Lung (tissue), 12 donors: ENCODE results near the gene ALOX15. TPM values are rescaled to one million over a fixed set of nuclear protein-coding genes. Genes with fewer than 3 reads are reported as not detected.

Experiments used
- ATAC-seq: fragments of 200-7000 bp; cut with Tn5 transposase; one replicate; pipeline ENCODE4 v1.9.1; 2020; ENCODE audit warnings: moderate number of reproducible peaks; ENCODE audit not compliant: insufficient read depth, low FRiP score
- DNase-seq, 3 donors: peaks; one replicate each; pipeline ENCODE4 v3.0.0-alpha.2; 2013 to 2017
- H3K27ac ChIP-seq, 2 donors: one replicate each; pipeline ENCODE4 v1.5.1; 2013; ENCODE audit warnings: mild to moderate bottlenecking in 2 of 2, moderate library complexity in 2 of 2, control low read depth in 1 of 2, inconsistent platforms in 1 of 2, low read depth in 1 of 2, low read length in 1 of 2
- H3K27me3 ChIP-seq, 3 donors: one replicate each; pipeline ENCODE4 v1.5.1; 2013; ENCODE audit warnings: low read length in 2 of 3; ENCODE audit not compliant: control insufficient read depth in 3 of 3, insufficient read depth in 3 of 3
- H3K36me3 ChIP-seq, 4 donors: one replicate each; pipeline ENCODE4 v1.5.1; 2013; ENCODE audit warnings: low read length in 4 of 4, mild to moderate bottlenecking in 1 of 4, moderate library complexity in 1 of 4; ENCODE audit not compliant: control insufficient read depth in 4 of 4, insufficient read depth in 4 of 4
- H3K4me1 ChIP-seq, 5 donors: one replicate each; pipeline ENCODE4 v1.5.1; 2013; ENCODE audit warnings: low read length in 5 of 5, mild to moderate bottlenecking in 2 of 5, moderate library complexity in 1 of 5; ENCODE audit not compliant: control insufficient read depth in 5 of 5, insufficient read depth in 5 of 5
- H3K4me3 ChIP-seq: one replicate; pipeline ENCODE4 v1.5.1; 2013; ENCODE audit warnings: mild to moderate bottlenecking, control low read depth, moderate library complexity
- H3K9ac ChIP-seq, 2 donors: one replicate each; pipeline ENCODE4 v1.5.1; 2013; ENCODE audit warnings: low read length in 2 of 2, control low read depth in 1 of 2; ENCODE audit not compliant: insufficient read depth in 1 of 2
- H3K9me3 ChIP-seq, 4 donors: one replicate each; pipeline ENCODE4 v1.5.1; 2013; ENCODE audit warnings: low read length in 3 of 4, mild to moderate bottlenecking in 1 of 4, moderate library complexity in 1 of 4; ENCODE audit not compliant: control insufficient read depth in 4 of 4, insufficient read depth in 3 of 4
- CTCF ChIP-seq: IDR thresholded peaks from 2 replicates; pipeline ENCODE4 v1.5.1; 2012; ENCODE audit warnings: mild to moderate bottlenecking; ENCODE audit errors: control extremely low read depth, extremely low read depth
- WGBS, 2 donors: extraction: QIAGEN DNeasy Blood & Tissue Kit; methylation state at CpG; one replicate each; pipeline ENCODE4 v1.1.7; 2013; 5-methylcytosine and 5-hydroxymethylcytosine counted together
- polyA plus RNA-seq, 2 donors: library from polyadenylated mRNA; stranded (reverse); fragments of 200-250 nt; gene quantifications; one replicate each; pipeline ENCODE4 v1.2.1, GENCODE V29; 2013
- total RNA-seq, 2 donors: library from RNA; depleted of rRNA in 1 of 2; stranded (reverse); fragments of >200 nt in 1 of 2; gene quantifications; one replicate each; pipeline ENCODE4 v1.2.1, GENCODE V29; 2014 to 2021
- donor health status: control.
- donor health status: control.
- donor health status: Bipolar disorder and iron deficiency.
- donor health status: healthy.
- donor health status: DM: yes; HTN: yes; CAD: no.

ALOX15 gene
- total and polyA plus RNA-seq, 4 donors: 3.3 to 14.0 (median 5.6) TPM

- H3K36me3 ChIP-seq: no peaks in the 10 kb centered on the region
- no peak overlapping the region for H3K4me3 ChIP-seq
- WGBS, 2 donors: 90 to 99% methylated on average over 4 of the region's 4 CpGs
- peaks cover 0 to 3% (median 0%) of the 10 kb centered on the region in 4 donors for H3K9me3 ChIP-seq
- H3K27me3 ChIP-seq: no peaks in the 10 kb centered on the region
- TF ChIP-seq CTCF: no peak
- no peak for ATAC-seq
- no peak overlapping the region for H3K9ac ChIP-seq
- no peak for DNase-seq
- H3K27ac ChIP-seq: no peak overlapping the region
- peaks cover 0 to 21% (median 8%) of the 10 kb centered on the region in 5 donors for H3K4me1 ChIP-seq
Observed at GRCh38 chr17:4620531-4621101, 20.9 kb downstream of the ALOX15 start.

GRCh38 chr17:4617590-4618351, 23.7 kb downstream of the ALOX15 start:
- Histone ChIP-seq H3K9ac (no peak overlapping the region), H3K27me3 (no peaks in the 10 kb centered on the region), H3K4me3 (no peak overlapping the region), H3K9me3 (peaks cover 0 to 3% (median 0%) of the 10 kb centered on the region in 4 donors), H3K4me1 (peaks cover 0 to 14% (median 3%) of the 10 kb centered on the region in 5 donors), H3K27ac (no peak overlapping the region), H3K36me3 (no peaks in the 10 kb centered on the region)
- ATAC-seq: no peak
- WGBS, 2 donors: 65 to 67% methylated on average over 15 of the region's 15 CpGs
- TF ChIP-seq CTCF: no peak
- DNase-seq: no peak

- TF ChIP-seq CTCF: no peak
- H3K27ac ChIP-seq: no peak overlapping the region
Observed at GRCh38 chr17:4617090-4617489, 24.4 kb downstream of the ALOX15 start.

More at GRCh38 chr17:4617090-4617489, 24.4 kb downstream of the ALOX15 start:
- 84 to 89% methylated on average over 17 of the region's 17 CpGs for WGBS, 2 donors
- ATAC-seq (no peak), DNase-seq (no peak)
- Histone ChIP-seq H3K27me3 (no peaks in the 10 kb centered on the region), H3K4me3 (no peak overlapping the region), H3K9me3 (peaks cover 0 to 3% (median 0%) of the 10 kb centered on the region in 4 donors), H3K4me1 (peaks cover 0 to 14% (median 3%) of the 10 kb centered on the region in 5 donors), H3K9ac (no peak overlapping the region), H3K36me3 (no peaks in the 10 kb centered on the region)
